ENCODE results near the gene SLC16A1.

The SLC16A1 gene

GRCh38 chr1:112906150-112906698 lies 49.8 kb downstream of the SLC16A1 start:
- TF ChIP-seq, protein P1, sequence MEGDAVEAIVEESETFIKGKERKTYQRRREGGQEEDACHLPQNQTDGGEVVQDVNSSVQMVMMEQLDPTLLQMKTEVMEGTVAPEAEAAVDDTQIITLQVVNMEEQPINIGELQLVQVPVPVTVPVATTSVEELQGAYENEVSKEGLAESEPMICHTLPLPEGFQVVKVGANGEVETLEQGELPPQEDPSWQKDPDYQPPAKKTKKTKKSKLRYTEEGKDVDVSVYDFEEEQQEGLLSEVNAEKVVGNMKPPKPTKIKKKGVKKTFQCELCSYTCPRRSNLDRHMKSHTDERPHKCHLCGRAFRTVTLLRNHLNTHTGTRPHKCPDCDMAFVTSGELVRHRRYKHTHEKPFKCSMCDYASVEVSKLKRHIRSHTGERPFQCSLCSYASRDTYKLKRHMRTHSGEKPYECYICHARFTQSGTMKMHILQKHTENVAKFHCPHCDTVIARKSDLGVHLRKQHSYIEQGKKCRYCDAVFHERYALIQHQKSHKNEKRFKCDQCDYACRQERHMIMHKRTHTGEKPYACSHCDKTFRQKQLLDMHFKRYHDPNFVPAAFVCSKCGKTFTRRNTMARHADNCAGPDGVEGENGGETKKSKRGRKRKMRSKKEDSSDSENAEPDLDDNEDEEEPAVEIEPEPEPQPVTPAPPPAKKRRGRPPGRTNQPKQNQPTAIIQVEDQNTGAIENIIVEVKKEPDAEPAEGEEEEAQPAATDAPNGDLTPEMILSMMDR (IDR thresholded peaks at IDR 0.05) = no peak

DNA sequence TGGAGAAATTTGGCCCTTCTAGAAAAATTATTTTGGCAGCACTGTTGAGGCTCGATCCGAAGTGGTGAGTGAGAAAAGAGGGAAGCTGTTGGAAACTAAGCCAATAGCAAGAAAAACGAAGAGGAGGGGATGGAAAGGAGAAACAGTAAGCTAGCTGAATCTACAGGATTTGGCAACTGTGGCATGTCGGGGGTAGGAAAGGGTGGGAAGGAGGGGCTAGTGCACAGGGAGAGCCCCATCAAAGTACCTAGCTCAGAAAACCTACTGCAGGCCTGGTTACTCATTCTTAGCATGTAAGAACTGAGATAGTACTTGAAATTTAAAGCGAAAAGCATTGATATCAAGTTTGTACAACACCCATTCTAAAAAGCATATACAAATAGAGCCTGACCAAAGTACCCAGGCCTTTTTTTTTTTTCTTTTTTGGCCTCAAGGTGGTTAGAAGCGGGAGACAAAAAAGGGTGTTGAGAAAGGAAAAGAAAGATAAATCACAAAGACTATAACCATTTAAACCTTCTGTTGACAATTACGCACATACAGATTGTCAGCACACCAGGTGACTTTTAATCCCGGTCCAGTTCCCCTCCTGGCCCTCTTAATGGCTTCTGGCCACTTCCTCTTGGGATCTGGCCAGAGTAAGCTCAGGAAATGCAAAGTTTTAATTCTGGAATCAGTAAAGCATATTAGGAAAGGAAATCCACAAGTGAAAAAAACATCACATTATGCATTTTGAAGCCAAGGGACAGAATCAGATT lies 50.4 kb downstream of the SLC16A1 start:
- TF ChIP-seq, protein P1 (IDR thresholded peaks at IDR 0.05) = no peak

DNA sequence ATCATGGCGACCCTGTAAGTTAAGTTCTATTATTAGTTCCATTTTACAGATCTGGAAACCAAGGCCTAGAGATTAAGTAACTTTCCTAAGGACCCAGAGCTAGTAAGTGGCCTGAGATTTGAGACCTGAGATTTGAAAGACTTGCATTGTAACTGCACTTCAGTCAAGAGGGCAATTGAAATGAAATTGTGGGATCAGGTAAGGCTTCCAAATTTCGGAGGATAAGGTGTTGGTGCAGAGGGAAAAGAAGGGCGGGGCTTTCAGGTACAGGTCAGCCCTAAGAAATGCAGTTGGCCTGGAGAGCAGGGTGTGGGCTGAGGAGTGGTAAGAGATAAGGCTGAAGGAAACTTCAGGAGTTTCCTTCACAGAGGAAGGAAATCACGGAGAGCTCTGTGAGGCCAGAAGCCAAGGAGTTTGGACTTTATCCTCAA lies 51.1 kb downstream of the SLC16A1 start:
- TF ChIP-seq, protein P1 (IDR thresholded peaks at IDR 0.05) = no peak

GRCh38 chr1:112904071-112904830 lies 51.7 kb downstream of the SLC16A1 start:
- TF ChIP-seq, protein P1 (IDR thresholded peaks at IDR 0.05) = no peak

DNA sequence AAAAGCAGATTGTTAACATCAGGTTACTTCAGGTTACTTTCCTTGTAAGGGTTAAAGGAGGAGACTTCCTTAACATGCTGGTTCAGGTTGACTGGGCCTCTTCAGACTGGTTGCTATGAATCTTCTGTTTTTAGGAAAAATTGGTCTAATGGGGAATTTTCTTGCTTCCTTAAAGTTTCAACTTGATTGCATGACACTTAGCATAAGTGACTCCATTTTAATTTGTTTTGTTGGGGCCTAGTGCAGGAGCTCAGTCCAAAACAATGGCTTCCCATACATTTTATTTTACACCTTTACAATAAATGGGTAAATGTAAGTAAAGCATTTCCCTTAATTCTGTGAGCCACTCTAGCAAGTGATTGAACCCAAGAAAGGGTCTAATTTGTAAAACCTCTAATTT lies 53.8 kb downstream of the SLC16A1 start:
- TF ChIP-seq, protein P1 (IDR thresholded peaks at IDR 0.05) = no peak

DNA sequence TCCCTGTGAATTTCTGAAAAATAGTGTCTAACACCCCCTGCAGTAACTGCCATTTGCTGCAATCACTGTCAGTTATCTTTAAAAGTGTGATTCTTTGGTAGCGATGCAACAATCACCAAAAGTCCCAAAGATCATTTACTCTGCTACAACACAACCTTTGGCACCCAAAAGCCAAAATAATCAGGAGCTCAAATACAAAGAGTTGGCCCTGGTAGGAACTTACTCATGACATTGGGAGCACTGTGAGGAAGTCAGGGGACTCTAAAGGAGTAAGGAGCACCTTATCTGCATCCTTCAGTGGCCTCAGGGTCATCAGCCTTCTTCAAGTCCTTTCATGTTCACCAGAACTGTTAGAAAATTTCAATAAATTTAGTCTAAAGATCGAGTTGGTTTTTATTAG lies 54.6 kb downstream of the SLC16A1 start:
- TF ChIP-seq, protein P1 (IDR thresholded peaks at IDR 0.05) = no peak

DNA sequence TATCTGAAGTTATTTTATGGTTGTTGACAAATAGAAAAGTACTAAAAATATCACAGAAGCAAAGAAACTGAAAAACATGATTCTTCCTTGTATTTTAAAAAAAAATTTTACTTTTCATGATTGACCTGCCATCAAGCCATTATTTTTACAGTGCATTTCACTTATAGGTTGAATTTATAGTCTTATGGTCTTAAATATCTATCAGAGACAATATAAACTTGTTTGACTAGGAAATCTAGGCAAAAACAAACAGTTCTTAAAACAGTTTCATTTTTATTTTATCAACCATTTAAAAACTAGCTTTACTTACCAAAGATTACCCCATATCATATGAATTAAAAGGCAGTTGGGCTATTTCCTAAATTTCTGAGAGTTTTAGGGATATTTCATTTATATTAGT lies 59.2 kb downstream of the SLC16A1 start:
- TF ChIP-seq, protein P1 (IDR thresholded peaks at IDR 0.05) = no peak

All from LNCAP (cell line).